Neural cell (in vitro differentiated cells): Measurements from ENCODE around the gene ACTN4. TPM values are rescaled to one million over a fixed set of nuclear protein-coding genes. Genes with fewer than 3 reads are reported as not detected.

ENCODE experiments used
- H2AFZ ChIP-seq: fragments of 200-600, 300-800 bp; sonication (generic), shearing (Covaris generic); 2 replicates; pipeline ENCODE4 v1.6.0; 2014; ENCODE audit warnings: low read depth, mild to moderate bottlenecking, antibody characterized with exemption, low read length, moderate library complexity
- H3F3A ChIP-seq: fragments of 200-600 bp; shearing (Covaris generic); 2 replicates; pipeline ENCODE4 v1.6.1; 2016; ENCODE audit warnings: mild to moderate bottlenecking, moderate library complexity, mixed read lengths, antibody characterized with exemption, low read length; ENCODE audit not compliant: insufficient read depth, poor library complexity, severe bottlenecking
- H3K27ac ChIP-seq: fragments of 200-600, 300-800 bp; sonication (generic), shearing (Covaris generic); 2 replicates; pipeline ENCODE4 v1.5.1; 2014; ENCODE audit warnings: mild to moderate bottlenecking, low read length, moderate library complexity
- H3K27me3 ChIP-seq: fragments of 300-800, 200-600 bp; sonication (generic), shearing (Covaris generic); 2 replicates; pipeline ENCODE4 v1.6.0; 2014; ENCODE audit warnings: mild to moderate bottlenecking, low read depth, low read length, moderate library complexity; ENCODE audit not compliant: insufficient read depth
- H3K36me3 ChIP-seq: fragments of 300-800, 200-600 bp; sonication (generic), shearing (Covaris generic); 2 replicates; pipeline ENCODE4 v1.5.1; 2014; ENCODE audit warnings: mild to moderate bottlenecking, antibody characterized with exemption, low read length, moderate library complexity; ENCODE audit not compliant: insufficient read depth
- H3K4me2 ChIP-seq: fragments of 300-800, 200-600 bp; sonication (generic), shearing (Covaris generic); 2 replicates; pipeline ENCODE4 v1.6.0; 2014; ENCODE audit warnings: mild to moderate bottlenecking, low read length
- H3K4me3 ChIP-seq: fragments of 300-800, 200-600 bp; sonication (generic), shearing (Covaris generic); 2 replicates; pipeline ENCODE4 v1.5.1; 2014; ENCODE audit warnings: mild to moderate bottlenecking, low read length, moderate library complexity
- H3K79me2 ChIP-seq: fragments of 200-600 bp; shearing (Covaris generic); replicated peaks from 2 replicates; pipeline ENCODE4 v1.6.0; 2014; ENCODE audit warnings: mild to moderate bottlenecking, low read length, moderate library complexity; ENCODE audit not compliant: insufficient read depth
- H3K9ac ChIP-seq: fragments of 300-800, 200-600 bp; sonication (generic), shearing (Covaris generic); 2 replicates; pipeline ENCODE4 v1.6.1; 2016; ENCODE audit warnings: mild to moderate bottlenecking, low read length, mixed read lengths
- H3K9me2 ChIP-seq: fragments of 200-600 bp; shearing (Covaris generic); 2 replicates; pipeline ENCODE4 v1.6.1; 2016; ENCODE audit warnings: mild to moderate bottlenecking, low read length, mixed read lengths; ENCODE audit not compliant: insufficient read depth
- H3K9me3 ChIP-seq: fragments of 200-600, 300-800 bp; sonication (generic), shearing (Covaris generic); 2 replicates; pipeline ENCODE4 v1.6.1; 2016; ENCODE audit warnings: mild to moderate bottlenecking, mixed run types, low read length, moderate library complexity, mixed read lengths
- H4K20me1 ChIP-seq: fragments of 200-600 bp; shearing (Covaris generic); 2 replicates; pipeline ENCODE4 v1.6.1; 2016; ENCODE audit warnings: mild to moderate bottlenecking, mixed run types; ENCODE audit not compliant: insufficient read depth
- CTCF ChIP-seq: fragments of 450-650 bp; IDR thresholded peaks from 2 replicates; pipeline ENCODE4 v1.5.1; 2014; ENCODE audit warnings: antibody characterized with exemption, mild to moderate bottlenecking, moderate library complexity; ENCODE audit not compliant: poor library complexity, severe bottlenecking
- EP300 ChIP-seq: fragments of 450-650 bp; conservative IDR thresholded peaks from 2 replicates; pipeline ENCODE4 v1.6.1; 2014; ENCODE audit warnings: antibody characterized with exemption, mild to moderate bottlenecking, moderate library complexity; ENCODE audit not compliant: poor library complexity, severe bottlenecking
- EZH2 ChIP-seq: fragments of 200-600, 300-800 bp; shearing (Covaris generic), sonication (generic); IDR thresholded peaks from 2 replicates; pipeline ENCODE4 v1.6.1; 2014; ENCODE audit warnings: antibody characterized with exemption, low read length, borderline replicate concordance, mild to moderate bottlenecking; ENCODE audit not compliant: insufficient read depth, poor library complexity, severe bottlenecking
- MXI1 ChIP-seq: fragments of 450-650 bp; conservative IDR thresholded peaks from 2 replicates; pipeline ENCODE4 v1.6.1; 2014; ENCODE audit warnings: antibody characterized with exemption, mild to moderate bottlenecking; ENCODE audit not compliant: poor library complexity, severe bottlenecking
- POLR2AphosphoS5 ChIP-seq: IDR thresholded peaks from 2 replicates; pipeline ENCODE4 v1.6.1; 2012
- RAD21 ChIP-seq: fragments of 450-650 bp; conservative IDR thresholded peaks from 2 replicates; pipeline ENCODE4 v1.6.1; 2014; ENCODE audit warnings: antibody characterized with exemption, mild to moderate bottlenecking, moderate library complexity
- REST ChIP-seq: IDR thresholded peaks from 2 replicates; pipeline ENCODE4 v1.6.1; 2012; ENCODE audit warnings: borderline replicate concordance
- SMC3 ChIP-seq: fragments of 450-650 bp; conservative IDR thresholded peaks from 2 replicates; pipeline ENCODE4 v1.6.1; 2014; ENCODE audit warnings: antibody characterized with exemption, mild to moderate bottlenecking, moderate library complexity; ENCODE audit not compliant: poor library complexity
- TAF1 ChIP-seq: IDR thresholded peaks from 2 replicates; pipeline ENCODE4 v1.6.1; 2012; ENCODE audit warnings: low read depth
- polyA plus RNA-seq: library from polyadenylated mRNA; depleted of rRNA; stranded (reverse); fragments of >200 nt; gene quantifications from 2 replicates; pipeline ENCODE4 v1.2.3, GENCODE V29; 2014

Gene ACTN4
- polyA plus RNA-seq, 1 donor from 2014 or later, result 54.0 TPM

- Histone ChIP-seq H3K27ac (no peak overlapping the region), H3K27me3 (no peaks in the 10 kb centered on the region), H3F3A (no peaks in the 10 kb centered on the region), H3K9me3 (no peaks in the 10 kb centered on the region), H3K4me3 (no peak overlapping the region), H2AFZ (no peak overlapping the region), H3K4me2 (no peak overlapping the region), H4K20me1 (no peaks in the 10 kb centered on the region), H3K9me2 (no peaks in the 10 kb centered on the region), H3K36me3 (no peaks in the 10 kb centered on the region), H3K79me2 (peaks cover 24% of the 10 kb centered on the region), H3K9ac (no peak overlapping the region)
- TF ChIP-seq TAF1 (no peak), POLR2AphosphoS5 (no peak), EP300 (no peak), RAD21 (no peak), EZH2 (no peak), MXI1 (no peak), SMC3 (no peak), CTCF (no peak), REST (no peak)
These were observed 29.6 kb downstream of the ACTN4 start for GRCh38 chr19:38676878-38677646.

- Histone ChIP-seq H4K20me1 (no peaks in the 10 kb centered on the region), H3K27ac (no peak overlapping the region)
These were observed 30.9 kb downstream of the ACTN4 start for GRCh38 chr19:38678217-38678890.

More at GRCh38 chr19:38678217-38678890, 30.9 kb downstream of the ACTN4 start:
- Histone ChIP-seq H3K9ac (no peak overlapping the region), H3K9me3 (no peaks in the 10 kb centered on the region), H3K79me2 (peaks cover 22% of the 10 kb centered on the region), H3K9me2 (no peaks in the 10 kb centered on the region), H3K4me2 (no peak overlapping the region), H2AFZ (no peak overlapping the region), H3K4me3 (no peak overlapping the region), H3K36me3 (no peaks in the 10 kb centered on the region), H3F3A (no peaks in the 10 kb centered on the region), H3K27me3 (no peaks in the 10 kb centered on the region)
- TF ChIP-seq TAF1 (no peak), CTCF (no peak), RAD21 (no peak), EZH2 (no peak), POLR2AphosphoS5 (no peak), REST (no peak), EP300 (no peak), MXI1 (no peak), SMC3 (no peak)
